NCI-H446 treated with DMSO at 0.1 percent for 48 hours (cell line): ENCODE results near the gene ITGAX.
"Not testable (repeated sequence)": the region's sequence is repeated elsewhere in the genome, so short reads cannot be mapped to it uniquely, and the experiment has no call there.

Source experiments
- DNase-seq: peaks from one replicate; lab custom pipeline; 2025; lab: John Stamatoyannopoulos, UW

ITGAX gene

DNA sequence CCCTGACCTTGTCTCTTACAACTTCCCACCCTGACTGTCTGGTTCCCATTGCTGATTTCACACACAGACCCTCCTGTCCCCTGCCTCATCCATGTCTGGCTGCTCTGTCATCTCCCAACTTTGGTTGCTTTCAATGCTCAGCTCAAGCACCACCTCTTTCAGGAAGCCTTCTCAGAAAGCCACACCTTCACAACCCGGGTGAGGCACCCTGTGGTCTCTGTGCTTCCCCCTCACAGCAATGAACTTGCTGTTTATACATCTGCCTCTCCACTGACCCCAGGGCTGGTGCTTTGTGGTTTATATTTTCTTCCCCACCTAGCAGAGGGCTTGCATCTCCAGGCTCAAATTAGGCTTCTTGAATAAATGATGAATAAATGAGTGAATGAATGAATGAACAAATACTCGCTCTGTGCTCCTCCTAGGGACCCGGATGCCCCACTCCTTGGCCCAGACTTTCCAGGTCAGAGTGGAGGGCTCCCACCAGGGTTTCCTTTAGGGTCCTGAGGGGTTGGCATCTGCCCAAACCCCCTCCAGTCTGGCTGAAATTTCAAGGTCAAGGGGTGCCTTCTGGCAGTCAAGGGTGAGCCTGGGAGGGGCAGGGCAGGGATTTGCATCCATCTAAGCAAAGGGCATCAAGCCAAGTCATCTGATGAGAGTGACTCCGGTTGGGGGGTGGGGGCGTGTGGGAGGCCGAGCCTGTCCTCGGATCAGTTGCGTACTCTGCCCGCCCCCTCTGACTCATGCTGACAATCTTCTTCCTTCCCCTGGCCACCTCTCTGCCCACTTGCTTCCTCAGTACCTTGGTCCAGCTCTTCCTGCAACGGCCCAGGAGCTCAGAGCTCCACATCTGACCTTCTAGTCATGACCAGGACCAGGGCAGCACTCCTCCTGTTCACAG is at the start of gene ITGAX:
Gene ITGAX, plus strand, starts transcription at position 783 of the 898 bp plus-strand sequence. Its CDS starts 79 bp downstream, at position 862.
- DNase-seq, result no peak

DNA sequence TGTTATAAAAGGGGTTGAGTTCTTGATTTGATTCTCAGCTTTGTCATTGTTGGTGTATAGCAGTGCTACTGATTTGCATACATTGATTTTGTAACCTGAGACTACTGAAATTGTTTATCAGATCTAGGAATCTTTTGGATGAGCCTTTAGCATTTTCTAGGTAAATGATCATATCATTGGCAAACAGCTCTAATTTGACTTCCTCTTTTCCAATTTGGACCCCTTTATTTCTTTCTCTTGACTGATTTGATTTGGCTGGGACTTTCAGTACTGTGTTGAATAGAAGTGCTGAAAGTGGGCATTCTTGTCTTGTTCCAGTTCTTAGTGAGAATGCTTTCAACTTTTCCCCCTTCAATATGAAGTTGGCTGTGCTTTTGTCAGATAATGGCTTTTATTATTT is 49.8 kb upstream of the ITGAX start:
- no peak for DNase-seq

DNA sequence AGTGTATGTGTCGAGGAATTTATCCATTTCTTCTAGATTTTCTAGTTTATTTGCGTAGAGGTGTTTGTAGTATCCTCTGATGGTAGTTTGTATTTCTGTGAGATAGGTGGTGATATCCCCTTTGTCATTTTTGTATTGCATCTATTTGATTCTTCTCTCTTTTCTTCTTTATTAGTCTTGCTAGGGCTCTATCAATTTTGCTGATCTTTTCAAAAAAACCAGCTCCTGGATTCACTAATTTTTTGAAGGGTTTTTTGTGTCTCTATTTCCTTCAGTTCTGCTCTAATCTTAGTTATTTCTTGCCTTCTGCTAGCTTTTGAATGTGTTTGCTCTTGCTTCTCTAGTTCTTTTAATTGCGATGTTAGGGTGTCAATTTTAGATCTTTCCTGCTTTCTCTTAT is 46.6 kb upstream of the ITGAX start:
- not testable (repeated sequence) for DNase-seq

DNA sequence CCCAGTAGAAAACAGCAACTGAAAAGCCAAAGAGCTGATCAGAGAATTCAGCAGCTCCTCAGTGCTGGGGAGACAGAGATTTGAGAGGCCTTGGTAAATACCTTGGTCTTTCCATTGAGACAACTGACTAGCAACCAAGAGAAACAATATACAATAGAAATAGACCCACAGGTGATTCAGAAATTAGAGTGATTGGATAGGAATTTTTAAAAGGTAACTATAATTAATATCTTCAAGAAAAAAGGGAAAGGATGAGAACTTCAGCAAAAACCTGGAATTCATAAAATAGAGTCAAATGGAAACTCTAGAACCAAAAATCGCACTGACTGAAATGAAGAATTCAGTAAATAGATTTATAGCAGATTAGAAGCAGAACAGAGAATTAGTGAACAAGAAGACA is 32.5 kb upstream of the ITGAX start:
- DNase-seq, result no peak

DNA sequence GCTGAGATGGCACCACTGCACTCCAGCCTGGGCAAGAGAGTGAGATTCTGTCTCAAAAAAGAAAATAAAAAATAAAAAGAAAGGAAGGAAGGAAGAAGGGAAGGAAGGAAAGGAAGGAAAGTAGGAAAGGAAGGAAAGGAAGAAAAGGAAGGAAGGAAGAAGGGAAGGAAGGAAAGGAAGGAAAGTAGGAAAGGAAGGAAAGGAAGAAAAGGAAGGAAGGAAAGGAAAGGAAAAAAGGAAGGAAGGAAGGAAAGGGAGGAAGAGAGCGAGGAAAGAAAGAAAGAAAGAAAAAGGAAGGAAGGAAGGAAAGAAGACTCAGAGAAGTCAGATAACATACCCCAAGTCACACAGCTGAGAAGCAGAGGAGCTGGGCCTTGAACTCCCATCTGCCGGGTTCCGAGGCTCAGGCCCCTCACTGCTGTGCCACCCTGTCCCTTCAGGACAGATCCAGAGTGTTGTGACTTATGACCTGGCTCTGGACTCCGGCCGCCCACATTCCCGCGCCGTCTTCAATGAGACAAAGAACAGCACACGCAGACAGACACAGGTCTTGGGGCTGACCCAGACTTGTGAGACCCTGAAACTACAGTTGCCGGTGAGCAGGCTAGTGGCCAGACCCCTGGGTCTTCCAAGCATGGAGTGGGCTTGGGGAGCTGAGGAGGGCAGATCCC is 30.9 kb upstream of the ITGAX start:
- no peak for DNase-seq

DNA sequence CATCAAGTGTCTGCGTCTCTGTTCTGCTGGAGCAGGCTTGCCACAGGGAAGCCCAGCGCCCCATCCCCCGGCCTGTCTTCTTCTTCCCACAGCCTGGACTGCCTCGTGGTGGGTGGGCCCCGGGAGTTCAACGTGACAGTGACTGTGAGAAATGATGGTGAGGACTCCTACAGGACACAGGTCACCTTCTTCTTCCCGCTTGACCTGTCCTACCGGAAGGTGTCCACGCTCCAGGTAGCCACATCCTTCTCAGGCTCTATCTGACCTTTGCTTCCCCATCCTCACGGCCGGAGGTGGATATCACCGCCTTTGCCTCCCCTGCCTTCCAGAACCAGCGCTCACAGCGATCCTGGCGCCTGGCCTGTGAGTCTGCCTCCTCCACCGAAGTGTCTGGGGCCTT is 29.8 kb upstream of the ITGAX start:
- no peak for DNase-seq

DNA sequence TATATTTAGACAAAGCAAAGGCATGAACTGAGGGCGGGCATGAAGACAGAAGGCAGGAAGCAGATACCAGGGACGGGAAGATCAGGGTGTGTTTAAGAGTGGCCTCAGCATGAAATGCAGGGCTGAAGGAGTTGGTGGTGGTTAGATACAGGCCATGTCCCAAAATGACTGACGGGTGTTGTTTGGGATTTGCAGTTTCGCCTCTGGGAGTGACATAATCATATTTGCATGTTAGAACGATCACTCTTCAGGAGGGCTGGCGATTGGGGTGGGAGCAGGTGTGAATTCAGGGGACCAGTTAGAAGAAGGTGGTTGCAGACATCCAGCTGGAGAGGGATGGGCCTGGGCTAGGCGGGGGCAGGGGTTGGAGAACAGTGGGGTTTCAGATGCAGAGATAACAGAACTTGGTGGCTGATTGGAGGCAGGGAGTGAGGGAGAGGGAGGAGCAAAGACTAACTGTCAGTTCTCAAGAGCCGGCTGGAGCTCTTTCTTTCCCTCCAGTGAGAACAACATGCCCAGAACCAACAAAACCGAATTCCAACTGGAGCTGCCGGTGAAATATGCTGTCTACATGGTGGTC is 27.2 kb upstream of the ITGAX start:
- no peak for DNase-seq

DNA sequence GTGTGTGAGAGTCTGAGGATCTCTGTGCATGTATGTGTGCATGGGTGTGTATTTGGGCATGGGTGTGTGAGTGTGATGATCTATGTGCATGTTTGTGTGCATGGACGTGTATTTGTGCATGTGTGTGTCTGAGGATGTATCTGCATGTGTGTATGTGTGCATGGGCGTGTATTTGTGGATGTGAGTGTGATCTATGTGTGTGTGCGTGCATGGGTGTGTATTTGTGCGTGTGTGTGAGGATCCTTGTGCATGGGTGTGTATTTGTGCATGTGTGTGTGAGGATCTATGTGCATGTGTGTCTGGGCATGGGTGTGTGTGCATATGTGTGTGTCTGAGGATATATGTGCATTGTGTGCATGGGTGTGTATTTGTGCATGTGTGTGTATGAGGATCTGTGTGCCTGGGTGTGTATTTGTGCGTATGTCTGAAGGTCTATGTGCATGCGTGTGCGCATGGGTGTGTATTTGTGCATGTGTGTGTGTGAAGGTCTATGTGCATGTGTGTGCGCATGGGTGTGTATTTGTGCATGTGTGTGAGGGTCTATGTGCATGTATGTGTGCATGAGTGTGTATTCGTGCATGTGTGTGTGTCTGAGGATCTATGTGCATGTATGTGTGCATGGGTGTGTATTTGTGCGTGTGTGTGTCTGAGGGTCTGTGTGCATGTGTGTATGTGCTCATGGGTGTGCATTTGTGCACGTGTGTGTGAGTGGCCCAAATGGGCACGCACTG is 26.5 kb upstream of the ITGAX start:
- DNase-seq, result no peak

DNA sequence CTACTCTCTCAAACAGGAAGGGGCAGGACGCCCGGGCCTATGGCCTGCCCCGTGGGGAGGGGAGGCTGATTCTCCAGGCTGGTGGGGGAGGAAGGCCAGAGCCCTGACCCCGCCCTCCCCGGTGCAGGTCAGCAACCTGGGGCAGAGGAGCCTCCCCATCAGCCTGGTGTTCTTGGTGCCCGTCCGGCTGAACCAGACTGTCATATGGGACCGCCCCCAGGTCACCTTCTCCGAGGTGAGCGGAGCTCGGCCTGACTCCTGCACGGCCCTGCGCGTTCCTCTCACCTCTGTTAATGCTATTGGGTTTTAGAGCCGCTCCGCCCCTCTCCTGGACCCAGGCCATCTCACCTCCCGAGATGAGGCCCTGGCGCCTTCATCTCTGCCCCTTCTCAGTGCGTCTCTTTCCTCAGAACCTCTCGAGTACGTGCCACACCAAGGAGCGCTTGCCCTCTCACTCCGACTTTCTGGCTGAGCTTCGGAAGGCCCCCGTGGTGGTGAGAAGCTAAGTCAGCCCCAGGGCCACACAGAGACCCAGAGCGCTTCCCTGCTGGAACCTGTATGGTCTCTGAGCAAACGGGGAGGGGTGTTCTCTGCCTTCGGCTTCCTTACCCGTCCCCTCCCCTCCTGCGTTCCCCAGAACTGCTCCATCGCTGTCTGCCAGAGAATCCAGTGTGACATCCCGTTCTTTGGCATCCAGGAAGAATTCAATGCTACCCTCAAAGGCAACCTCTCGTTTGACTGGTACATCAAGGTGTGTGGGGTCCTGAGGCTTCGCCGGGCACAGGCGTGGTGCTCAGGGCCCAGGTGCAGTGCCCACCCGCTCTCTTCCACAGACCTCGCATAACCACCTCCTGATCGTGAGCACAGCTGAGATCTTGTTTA is 25.1 kb upstream of the ITGAX start:
- no peak for DNase-seq

DNA sequence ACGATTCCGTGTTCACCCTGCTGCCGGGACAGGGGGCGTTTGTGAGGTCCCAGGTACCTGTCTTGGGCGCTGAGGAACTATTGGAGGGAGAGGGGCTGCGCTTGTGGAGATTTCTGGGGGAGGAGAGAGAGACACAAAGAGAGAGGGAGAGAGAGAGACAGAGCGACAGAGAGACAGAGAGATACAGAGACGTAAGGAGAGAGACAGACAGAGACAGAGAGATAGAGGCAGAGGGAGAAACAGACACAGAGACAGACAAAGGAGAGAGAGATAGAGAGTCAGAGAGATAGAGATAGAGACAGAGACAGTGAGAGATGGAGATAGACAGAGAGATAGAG is 24.5 kb upstream of the ITGAX start:
- DNase-seq, result no peak

DNA sequence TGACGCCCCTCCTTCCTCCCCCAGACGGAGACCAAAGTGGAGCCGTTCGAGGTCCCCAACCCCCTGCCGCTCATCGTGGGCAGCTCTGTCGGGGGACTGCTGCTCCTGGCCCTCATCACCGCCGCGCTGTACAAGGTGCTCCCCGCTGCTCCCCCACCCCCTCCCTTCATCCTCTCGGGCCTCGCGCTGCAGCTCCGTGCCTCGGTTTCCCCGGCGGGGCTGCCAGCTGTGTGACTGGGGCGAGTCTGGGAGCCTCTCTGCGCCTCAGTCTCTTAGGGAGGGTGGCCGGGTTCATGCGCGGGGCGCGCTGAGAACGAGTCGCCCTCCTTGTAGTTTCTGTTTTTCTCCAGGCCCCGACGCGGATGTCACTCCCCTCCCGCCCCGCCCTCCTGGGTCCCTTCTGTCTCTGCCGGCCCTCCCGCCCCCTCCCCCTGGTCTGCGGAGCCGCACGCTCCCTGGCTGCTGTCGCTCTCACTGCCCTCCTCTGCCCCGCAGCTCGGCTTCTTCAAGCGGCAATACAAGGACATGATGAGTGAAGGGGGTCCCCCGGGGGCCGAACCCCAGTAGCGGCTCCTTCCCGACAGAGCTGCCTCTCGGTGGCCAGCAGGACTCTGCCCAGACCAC is 23.7 kb upstream of the ITGAX start:
- DNase-seq, result no peak

DNA sequence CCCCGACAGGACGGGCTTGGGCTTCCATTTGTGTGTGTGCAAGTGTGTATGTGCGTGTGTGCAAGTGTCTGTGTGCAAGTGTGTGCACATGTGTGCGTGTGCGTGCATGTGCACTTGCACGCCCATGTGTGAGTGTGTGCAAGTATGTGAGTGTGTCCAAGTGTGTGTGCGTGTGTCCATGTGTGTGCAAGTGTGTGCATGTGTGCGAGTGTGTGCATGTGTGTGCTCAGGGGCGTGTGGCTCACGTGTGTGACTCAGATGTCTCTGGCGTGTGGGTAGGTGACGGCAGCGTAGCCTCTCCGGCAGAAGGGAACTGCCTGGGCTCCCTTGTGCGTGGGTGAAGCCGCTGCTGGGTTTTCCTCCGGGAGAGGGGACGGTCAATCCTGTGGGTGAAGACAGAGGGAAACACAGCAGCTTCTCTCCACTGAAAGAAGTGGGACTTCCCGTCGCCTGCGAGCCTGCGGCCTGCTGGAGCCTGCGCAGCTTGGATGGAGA is 23.1 kb upstream of the ITGAX start:
- no peak for DNase-seq

DNA sequence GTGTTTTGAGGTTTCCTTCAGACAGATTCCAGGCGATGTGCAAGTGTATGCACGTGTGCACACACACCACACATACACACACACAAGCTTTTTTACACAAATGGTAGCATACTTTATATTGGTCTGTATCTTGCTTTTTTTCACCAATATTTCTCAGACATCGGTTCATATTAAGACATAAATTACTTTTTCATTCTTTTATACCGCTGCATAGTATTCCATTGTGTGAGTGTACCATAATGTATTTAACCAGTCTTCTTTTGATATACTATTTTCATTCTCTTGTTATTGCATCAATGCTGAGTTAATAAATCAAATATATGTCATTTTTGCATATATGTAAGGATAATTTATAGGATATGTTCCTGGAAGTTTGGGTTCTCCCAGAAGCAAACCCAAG is 22.4 kb upstream of the ITGAX start:
- no peak for DNase-seq

DNA sequence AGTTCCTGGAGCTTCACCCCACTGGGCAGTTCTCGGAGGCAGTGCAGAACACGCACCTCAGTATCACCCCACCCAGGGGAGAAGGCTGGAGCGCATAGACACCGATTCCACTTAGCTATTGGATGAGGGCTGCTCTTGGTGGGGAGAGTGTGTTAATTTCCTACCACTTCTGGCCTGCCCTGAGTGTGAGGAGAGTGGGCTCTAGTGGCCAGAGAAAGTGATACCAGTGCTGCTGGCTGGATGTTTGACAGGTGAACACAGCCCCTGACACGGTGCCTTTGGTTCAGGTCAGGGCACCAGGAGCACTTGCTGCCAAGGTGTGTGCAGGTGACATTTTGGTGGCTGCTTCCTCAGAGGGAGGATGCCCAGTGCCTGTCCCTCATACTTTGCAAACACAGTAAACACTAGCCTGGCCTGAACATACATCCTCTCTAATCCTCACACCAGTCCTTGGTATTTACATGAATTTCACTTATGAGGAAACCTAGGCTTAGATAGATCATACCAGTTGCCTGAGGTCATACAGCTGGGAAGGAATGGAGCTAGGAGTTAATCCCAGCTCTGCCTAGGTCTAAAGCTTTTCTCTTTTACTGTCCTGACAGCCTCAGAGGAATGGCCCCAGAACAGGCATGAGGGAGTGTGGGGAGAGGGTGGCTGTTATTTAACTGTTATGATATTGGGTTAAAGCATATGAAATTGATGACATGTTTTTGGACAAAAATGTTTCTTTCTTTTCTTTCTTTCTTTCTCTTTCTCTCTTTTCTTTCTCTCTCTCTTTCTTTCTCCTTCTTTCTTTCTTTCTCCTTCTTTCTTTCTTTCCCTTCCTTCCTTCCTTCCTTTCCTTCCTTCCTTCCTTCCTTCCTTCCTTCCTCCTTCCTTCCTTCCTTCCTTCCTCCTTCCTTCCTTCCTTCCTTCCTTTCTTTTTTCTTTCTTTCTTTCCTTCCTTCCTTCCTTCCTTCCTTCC is 21.0 kb upstream of the ITGAX start:
- no peak for DNase-seq

DNA sequence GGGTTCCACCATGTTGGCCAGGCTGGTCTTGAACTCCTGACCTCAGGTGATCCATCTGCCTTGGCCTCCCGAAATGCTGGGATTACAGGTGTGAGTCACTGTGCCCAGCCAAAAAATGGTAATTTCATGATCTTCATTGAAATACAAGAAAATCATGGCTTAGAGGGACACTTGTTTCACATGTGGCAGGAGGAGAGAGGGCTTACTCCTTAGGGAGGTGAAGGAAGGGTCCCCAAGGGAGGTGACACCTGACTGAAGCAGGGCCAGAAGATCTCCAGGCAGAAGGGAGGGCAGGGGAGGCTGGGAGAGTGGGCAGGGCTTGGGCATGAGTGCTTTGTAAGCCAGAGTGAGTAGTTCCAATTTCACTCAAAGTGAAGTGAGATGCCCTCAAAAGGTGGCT is 20.0 kb upstream of the ITGAX start:
- no peak for DNase-seq

DNA sequence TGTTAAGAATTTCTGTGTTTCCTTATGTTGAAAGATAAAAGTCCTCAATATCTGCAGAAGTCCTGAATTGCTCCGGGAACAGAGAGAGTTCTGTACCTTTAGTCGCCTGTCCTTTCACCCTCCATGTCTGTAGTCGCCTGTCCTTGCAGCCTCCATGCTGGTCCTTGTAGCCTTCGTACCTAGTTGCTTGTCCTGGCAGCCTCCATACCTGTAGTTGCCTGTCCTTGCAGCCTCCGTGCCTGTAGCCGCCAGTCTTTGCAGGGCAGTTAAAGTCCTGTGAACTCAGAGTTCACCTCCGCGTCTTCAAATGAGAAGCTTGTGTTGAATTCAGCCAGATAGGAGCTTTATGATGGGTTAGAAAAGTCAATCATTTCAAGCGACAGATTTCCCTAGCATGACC is 19.5 kb upstream of the ITGAX start:
- no peak for DNase-seq

DNA sequence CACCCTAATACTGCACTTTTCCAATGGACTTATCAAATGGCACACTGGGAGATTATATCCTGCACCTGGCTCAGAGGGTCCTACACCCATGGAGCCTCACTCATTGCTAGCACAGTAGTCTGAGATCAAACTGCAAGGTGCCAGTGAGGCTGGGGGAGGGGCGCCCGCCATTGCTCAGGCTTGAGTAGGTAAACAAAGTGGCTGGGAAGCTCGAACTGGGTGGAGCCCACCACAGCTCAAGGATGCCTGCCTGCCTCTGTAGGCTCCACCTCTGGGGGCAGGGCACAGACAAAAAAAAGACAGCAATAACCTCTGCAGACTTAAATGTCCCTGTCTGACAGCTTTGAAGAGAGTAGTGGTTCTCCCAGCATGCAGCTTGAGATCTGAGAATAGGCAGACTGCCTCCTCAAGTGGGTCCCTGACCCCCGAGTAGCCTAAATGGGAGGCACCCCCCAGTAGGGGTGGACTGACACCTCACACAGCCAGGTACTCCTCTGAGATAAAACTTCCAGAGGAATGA is 16.8 kb upstream of the ITGAX start:
- DNase-seq, result not testable (repeated sequence)

DNA sequence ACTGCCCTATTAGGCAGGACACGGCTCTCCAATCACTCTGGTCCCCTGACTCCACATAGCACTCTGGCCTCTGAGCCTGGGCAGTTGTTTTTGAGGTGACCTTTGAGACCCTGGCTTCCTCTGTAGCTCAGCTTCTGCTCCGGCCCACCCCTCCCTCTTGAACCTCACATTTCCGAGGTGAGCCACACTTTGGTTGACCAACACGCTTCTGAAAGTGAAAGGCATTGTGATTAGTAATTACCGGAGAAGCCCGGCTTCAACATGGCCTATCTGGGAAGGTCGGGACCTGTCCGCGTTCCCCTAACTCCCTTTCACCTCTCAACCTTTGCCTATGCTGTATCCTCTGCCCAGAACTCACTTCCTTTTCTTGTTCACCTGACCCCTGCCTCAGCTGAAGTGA is 10.3 kb upstream of the ITGAX start:
- DNase-seq, result no peak

DNA sequence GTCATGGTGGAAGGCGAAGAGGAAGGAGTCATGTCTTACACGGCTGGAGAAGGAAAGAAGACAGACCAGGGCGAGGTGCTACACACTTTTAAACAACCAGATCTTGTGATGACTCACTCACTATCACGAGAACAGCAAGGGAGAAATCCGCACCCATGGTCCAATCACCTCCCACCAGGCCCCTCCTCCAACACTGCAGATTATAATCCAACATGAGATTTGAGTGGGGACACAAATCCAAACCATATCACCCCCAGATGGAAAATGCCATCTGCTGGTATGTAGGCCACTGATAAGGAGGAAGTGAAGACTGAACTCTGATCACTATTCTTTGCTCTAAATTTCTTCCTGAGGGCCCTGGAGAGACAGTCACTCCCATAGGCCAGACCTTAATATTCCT is 7.5 kb upstream of the ITGAX start:
- DNase-seq, result no peak

DNA sequence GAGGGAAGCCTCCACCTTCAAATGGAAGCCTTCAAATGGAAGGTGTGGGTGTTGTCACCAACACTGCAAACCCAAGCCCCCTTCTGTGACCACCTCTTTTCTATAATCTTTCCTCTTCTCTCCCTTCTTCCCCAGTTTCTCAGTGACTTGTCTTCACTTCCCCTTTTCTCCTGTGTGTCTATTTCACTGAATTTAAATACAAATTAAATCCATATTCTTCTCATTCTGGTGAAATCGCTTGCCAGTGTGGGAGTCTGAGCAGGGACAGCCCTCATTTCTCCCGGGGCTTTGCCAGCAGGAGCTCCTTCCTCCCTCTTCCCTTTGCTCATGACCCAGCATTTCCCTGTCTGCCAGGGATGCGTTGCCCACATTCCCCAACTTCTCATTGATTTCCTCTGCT is 6.4 kb upstream of the ITGAX start:
- no peak for DNase-seq
